NCI-H69 (cell line): ENCODE results near the gene DOCK3.

ENCODE experiments used
- DNase-seq: peaks from one replicate; lab custom pipeline; 2025; lab: John Stamatoyannopoulos, UW

Gene DOCK3

GRCh38 chr3:50674349-50675178 is at the start of gene DOCK3:
TSS of gene DOCK3 (plus strand) at chr3:50674927. CDS start at chr3:50675264, 337 bp downstream.
- DNase-seq: peak; percentile 74

GRCh38 chr3:50625231-50626182 is 49.2 kb upstream of the DOCK3 start:
- no peak for DNase-seq

GRCh38 chr3:50626401-50626800 is 48.3 kb upstream of the DOCK3 start:
- no peak for DNase-seq

GRCh38 chr3:50627407-50628051 is 47.2 kb upstream of the DOCK3 start:
- DNase-seq: peak; percentile 36

- no peak for DNase-seq
Measured at GRCh38 chr3:50628601-50629000, 46.1 kb upstream of the DOCK3 start.

- DNase-seq: peak; percentile 37
Measured at GRCh38 chr3:50630394-50630793, 44.3 kb upstream of the DOCK3 start.

- peak; percentile 89 for DNase-seq
Measured at GRCh38 chr3:50630877-50631276, 43.9 kb upstream of the DOCK3 start.

GRCh38 chr3:50632450-50632849 is 42.3 kb upstream of the DOCK3 start:
- no peak for DNase-seq

- DNase-seq: no peak
Measured at GRCh38 chr3:50633230-50633790, 41.4 kb upstream of the DOCK3 start.

GRCh38 chr3:50635066-50635465 is 39.7 kb upstream of the DOCK3 start:
- no peak for DNase-seq

- DNase-seq: no peak
Measured at GRCh38 chr3:50637011-50637410, 37.7 kb upstream of the DOCK3 start.

GRCh38 chr3:50637945-50638344 is 36.8 kb upstream of the DOCK3 start:
- DNase-seq: no peak

- no peak for DNase-seq
Measured at GRCh38 chr3:50639055-50639494, 35.7 kb upstream of the DOCK3 start.

GRCh38 chr3:50642382-50642781 is 32.3 kb upstream of the DOCK3 start:
- no peak for DNase-seq

- DNase-seq: no peak
Measured at GRCh38 chr3:50644561-50644960, 30.2 kb upstream of the DOCK3 start.

- DNase-seq: no peak
Measured at GRCh38 chr3:50645378-50645777, 29.3 kb upstream of the DOCK3 start.

GRCh38 chr3:50648313-50648712 is 26.4 kb upstream of the DOCK3 start:
- DNase-seq: peak; percentile 6

- DNase-seq: no peak
Measured at GRCh38 chr3:50648944-50649343, 25.8 kb upstream of the DOCK3 start.

- DNase-seq: no peak
Measured at GRCh38 chr3:50649451-50649931, 25.2 kb upstream of the DOCK3 start.

GRCh38 chr3:50650018-50650417 is 24.7 kb upstream of the DOCK3 start:
- DNase-seq: no peak

- DNase-seq: no peak
Measured at GRCh38 chr3:50651445-50651844, 23.3 kb upstream of the DOCK3 start.
